HAP-1 (cell line): Measurements from ENCODE around the gene BAG5.

ENCODE experiments used
- DNase-seq, 2 experiments: peaks; one replicate each; pipeline ENCODE4 v3.0.0-alpha.2; 2016 to 2020; ENCODE audit warnings: low spot score in 2 of 2
- H3K27me3 ChIP-seq: fragments of 250-450 bp; sonication (Bioruptor Pico); 2 replicates; pipeline ENCODE4 v1.5.1; 2020; ENCODE audit warnings: low read depth, mild to moderate bottlenecking, moderate library complexity
- H3K36me3 ChIP-seq: fragments of 250-450 bp; sonication (Bioruptor Pico); replicated peaks from 2 replicates; pipeline ENCODE4 v1.5.1; 2020; ENCODE audit warnings: mild to moderate bottlenecking
- H3K4me1 ChIP-seq: fragments of 250-450 bp; sonication (Bioruptor Pico); 2 replicates; pipeline ENCODE4 v1.5.1; 2020; ENCODE audit warnings: mild to moderate bottlenecking
- H3K4me3 ChIP-seq: fragments of 250-450 bp; sonication (Bioruptor Pico); 2 replicates; pipeline ENCODE4 v1.5.1; 2020; ENCODE audit warnings: mild to moderate bottlenecking, moderate library complexity
- H3K9me3 ChIP-seq: fragments of 250-450 bp; sonication (Bioruptor Pico); 2 replicates; pipeline ENCODE4 v1.5.1; 2020; ENCODE audit warnings: mild to moderate bottlenecking, moderate library complexity
- in situ Hi-C: fragments of 300-500 bp; cut with MboI; formaldehyde crosslinking; loops from 3 replicates; pipeline ENCODE4 v1.14.3; 2020; ENCODE audit warnings: low sequenced_read_pairs, inconsistent platforms, mixed read lengths

Gene BAG5

DNA sequence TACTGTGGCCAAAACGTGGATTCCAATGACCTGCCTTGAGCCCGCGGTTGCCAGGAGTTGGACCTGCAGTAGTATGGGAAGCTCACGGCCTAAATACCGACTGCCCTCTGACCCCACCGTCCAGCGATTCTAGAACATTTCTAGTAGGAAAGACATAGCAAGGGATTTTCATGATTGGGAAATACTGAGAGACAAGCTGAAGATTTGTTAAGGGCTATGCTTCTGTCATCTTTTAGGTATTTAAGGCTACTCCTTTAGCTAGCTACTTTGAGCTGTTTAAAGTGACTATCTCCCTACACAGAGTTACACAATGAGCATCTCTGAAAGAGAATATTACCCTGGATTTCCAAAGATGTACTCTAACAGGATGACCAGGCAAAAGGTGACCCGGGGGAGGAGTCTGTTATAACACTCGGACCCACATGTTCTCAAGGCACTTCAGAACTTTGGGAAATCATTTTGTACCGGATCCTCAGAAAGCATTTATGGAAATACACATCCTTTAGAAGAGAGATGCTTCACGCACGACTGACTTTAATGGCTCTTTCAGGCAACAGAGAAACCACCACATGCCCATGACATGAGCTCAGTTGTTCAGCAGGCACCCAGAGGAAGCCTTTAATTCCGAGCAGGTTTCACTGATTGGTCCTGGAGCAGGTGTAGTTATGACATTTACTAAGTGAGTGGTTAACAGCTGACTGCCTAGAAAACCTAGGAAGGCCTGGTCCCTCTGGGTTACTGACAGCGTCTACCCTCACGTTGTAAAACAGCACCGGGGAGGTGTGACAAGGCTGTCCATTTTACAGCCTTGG, 4.2 kb downstream of the BAG5 start:
- no peak overlapping the region for H3K4me3 ChIP-seq
- in situ Hi-C loops, result no loop called here
- DNase-seq, result no peak
- no peaks in the 10 kb centered on the region for H3K27me3 ChIP-seq
- H3K36me3 ChIP-seq, result peaks cover 17% of the 10 kb centered on the region
- no peaks in the 10 kb centered on the region for H3K9me3 ChIP-seq
- H3K4me1 ChIP-seq, result peaks cover 13% of the 10 kb centered on the region

DNA sequence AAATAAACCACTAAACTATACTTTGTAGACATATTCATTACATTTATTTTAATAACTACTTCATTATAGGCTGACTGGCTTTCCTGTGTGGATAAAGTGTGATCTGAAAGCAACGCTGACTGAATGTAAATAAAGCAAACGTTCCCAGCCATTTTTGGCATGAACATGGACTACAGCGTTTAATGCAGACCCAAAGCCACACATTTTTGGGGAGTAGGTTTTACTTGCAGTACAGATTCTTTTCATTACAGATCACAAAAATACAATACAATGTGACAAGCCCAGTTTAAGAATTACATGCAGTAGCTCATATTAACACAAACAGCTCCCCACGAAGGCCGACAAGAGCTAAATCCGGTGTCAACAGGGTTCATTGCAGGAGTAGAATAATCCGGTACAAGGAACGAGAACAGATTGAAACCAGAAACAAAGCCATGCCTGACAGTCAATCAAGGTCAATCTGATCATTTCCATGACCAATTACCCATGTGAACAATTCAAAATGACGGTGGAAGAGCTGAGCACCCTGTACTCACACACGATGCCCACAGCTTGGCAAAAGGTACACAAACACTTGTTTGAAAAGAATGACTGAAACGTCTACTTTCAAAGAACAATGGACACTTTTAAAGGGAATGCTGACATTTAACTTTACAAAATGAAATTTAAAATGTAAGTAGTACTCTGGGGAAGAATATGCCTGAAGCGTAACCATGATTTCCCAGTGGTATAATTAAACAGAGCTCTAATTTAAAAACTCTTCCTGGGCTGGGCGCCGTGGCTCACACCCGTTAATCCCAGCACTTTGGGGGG, 5.3 kb downstream of the BAG5 start:
- in situ Hi-C loops, result no loop called here
- no peaks in the 10 kb centered on the region for H3K27me3 ChIP-seq
- DNase-seq, result no peak
- H3K9me3 ChIP-seq, result no peaks in the 10 kb centered on the region
- peaks cover 13% of the 10 kb centered on the region for H3K4me1 ChIP-seq
- H3K36me3 ChIP-seq, result peaks cover 17% of the 10 kb centered on the region
- H3K4me3 ChIP-seq, result no peak overlapping the region

DNA sequence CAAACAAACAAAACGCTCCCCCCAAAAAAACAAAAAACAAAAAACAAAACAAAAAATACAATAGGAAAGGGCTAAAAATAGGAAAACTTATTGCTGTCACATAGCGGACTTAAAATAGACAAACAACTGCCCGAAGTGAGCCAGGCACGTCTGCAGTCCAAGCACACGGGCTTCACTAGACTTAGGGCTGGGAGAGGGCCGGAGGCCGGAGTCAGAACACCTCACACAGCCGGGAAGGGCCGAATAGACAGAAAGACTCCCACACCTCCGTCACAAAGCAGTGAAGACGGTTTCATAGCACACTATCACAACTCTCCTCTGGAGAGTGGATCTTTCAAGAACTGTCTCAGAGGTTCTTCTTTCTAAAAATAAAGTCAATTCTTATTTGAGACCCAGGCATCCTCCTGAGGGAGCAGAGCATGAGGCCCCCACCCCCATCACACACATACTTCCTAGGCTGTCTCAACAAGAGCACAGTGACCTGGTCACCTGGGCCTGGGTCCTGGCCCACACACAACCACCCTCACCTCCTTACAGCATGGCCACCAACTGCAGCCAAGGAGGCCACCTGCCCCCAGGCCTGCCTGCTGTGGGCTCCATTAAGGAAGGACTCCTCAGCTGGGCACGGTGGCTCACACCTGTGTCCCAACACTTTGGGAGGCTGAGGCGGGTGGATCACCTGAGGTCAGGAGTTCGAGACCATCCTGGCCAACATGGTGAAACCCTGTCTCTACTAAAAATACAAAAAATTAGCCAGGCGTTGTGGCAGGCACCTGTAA, 6.7 kb downstream of the BAG5 start:
- in situ Hi-C loops, result no loop called here
- Histone ChIP-seq H3K9me3 (no peaks in the 10 kb centered on the region), H3K4me3 (no peak overlapping the region), H3K36me3 (peaks cover 17% of the 10 kb centered on the region), H3K4me1 (peaks cover 8% of the 10 kb centered on the region), H3K27me3 (no peaks in the 10 kb centered on the region)
- DNase-seq, result no peak

DNA sequence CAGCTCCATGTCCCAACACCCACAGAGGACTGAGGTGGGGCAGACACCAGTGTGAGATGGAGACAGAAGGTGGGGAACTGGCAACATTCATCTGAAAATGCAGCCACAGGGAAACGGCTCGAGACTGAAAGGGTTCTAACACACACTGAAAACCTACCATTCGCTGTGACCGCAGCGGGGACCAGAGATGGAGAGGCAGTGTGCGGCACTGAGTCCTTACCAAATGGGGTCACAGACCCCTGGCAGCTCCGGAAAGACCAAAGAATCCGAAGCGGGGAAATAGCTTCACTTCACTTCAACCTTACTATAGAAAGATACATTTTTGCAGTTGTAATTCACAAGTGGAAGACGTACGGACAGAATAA, 9.6 kb downstream of the BAG5 start:
- no peak for DNase-seq
- Histone ChIP-seq H3K36me3 (no peaks in the 10 kb centered on the region), H3K27me3 (no peaks in the 10 kb centered on the region), H3K4me3 (no peak overlapping the region), H3K4me1 (peaks cover 8% of the 10 kb centered on the region), H3K9me3 (no peaks in the 10 kb centered on the region)
- in situ Hi-C loops, result no loop called here

DNA sequence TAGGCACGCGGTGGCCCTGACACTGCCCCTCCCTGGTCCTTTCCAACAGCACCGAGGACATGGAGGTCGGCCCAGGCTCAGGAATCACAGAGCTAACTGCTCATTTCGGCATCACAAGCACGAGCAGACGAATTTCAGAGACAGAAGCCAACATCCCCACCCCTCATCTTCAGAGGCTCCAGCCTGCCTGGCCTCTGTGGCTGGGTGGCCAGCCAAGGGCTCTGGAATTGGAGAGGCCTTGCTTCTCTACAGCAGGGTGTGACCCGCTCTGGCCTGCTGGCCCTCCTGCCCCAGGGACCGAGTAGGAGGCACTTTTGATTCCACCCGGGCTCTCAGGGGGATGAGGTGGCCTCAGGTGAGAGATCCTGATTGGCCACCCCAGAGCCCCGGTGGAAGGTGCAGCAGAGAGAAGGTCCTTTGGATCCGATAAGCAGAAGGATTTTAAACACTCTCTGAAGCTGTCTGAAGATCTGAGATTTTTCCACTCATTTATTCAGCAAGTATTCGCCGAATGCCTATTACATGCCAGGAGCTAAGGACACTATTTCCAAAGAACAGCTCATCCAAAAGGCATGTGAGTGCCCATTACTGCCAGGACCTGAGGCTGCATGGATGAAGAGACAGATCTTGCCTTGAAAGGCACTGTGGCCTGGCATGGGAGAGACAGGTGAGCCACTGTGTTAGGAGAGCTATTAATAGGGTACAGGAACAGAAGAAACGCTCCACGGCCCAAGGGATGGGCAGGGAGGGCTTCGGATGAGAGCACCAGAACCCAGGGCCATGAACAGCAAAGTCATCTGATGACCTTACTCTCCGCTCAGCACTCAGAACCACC, 10.2 kb downstream of the BAG5 start:
- H3K36me3 ChIP-seq, result no peaks in the 10 kb centered on the region
- no peaks in the 10 kb centered on the region for H3K27me3 ChIP-seq
- in situ Hi-C loops, result no loop called here
- H3K4me3 ChIP-seq, result no peak overlapping the region
- H3K9me3 ChIP-seq, result no peaks in the 10 kb centered on the region
- no peak for DNase-seq
- H3K4me1 ChIP-seq, result peaks cover 2% of the 10 kb centered on the region; the same call in 1 of the 2 replicates

DNA sequence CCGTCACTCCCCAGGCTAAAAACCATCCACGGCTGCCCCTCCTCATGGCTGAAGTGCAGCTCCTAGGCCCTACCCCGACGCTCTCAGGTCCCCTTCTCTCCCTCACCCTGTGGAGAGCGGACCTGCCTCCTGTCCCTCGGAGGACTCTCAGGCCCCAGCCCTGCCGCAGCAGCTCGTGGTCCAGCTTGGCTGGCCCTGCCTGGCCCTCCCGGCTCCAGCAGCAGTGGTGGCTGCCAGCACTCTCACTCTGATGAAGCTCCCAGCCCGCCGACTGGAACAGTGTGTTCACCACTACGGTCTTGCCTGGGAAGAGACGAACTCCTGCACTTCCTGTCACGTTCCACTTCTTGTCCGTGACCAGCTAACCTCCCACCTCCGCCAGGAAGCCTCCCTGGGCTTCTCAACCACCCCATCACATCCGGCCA, 11.1 kb downstream of the BAG5 start:
- in situ Hi-C loops, result no loop called here
- Histone ChIP-seq H3K4me3 (no peak overlapping the region), H3K4me1 (no peaks in the 10 kb centered on the region), H3K27me3 (no peaks in the 10 kb centered on the region), H3K9me3 (no peaks in the 10 kb centered on the region), H3K36me3 (no peaks in the 10 kb centered on the region)
- no peak for DNase-seq

DNA sequence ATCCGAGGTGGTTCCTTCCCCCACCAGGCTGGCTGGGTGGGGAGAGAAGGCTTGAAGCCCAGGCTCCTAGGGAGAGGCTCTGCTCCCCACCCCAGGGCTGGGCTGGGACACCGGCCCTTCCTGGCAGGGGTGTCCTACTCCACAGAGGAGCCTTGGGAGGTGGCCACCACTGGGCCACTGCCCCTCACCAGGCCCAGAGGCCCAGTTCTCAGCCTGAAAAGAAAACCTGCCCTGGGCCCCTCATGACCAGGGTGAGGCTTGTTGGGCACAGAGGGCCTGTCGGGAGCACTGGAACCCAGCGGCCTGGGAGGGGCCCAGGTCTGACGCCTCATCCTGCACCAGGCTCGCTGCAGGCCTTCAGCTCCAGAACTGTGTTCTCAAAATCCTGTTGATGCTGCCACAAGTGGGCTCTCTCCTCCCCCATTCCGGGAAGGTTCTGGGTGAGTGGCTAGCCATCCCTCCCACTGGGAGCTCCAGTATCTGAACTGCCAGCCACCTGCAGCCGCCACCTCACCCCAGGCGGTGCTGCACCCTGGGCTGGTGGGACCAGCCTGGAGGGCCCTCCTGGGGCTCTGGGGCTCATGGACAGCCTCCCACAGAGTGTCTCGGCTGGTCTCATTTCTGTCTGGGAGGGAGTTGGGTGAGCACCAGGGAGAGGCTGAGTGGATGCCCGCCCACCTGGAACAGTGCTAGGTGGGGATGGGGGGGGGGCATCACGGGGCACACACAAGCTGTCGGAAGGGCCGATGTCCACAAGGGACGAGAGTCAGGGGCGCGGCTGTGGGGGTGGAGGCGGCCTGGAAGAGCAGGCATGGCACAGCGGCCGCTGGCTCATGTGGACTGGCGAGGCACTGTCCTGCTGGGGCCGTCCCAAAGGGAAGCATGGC, 11.8 kb downstream of the BAG5 start:
- H3K27me3 ChIP-seq, result no peaks in the 10 kb centered on the region
- no peaks in the 10 kb centered on the region for H3K4me1 ChIP-seq
- no peak for DNase-seq
- H3K4me3 ChIP-seq, result no peak overlapping the region
- in situ Hi-C loops, result no loop called here
- H3K36me3 ChIP-seq, result no peaks in the 10 kb centered on the region
- no peaks in the 10 kb centered on the region for H3K9me3 ChIP-seq

DNA sequence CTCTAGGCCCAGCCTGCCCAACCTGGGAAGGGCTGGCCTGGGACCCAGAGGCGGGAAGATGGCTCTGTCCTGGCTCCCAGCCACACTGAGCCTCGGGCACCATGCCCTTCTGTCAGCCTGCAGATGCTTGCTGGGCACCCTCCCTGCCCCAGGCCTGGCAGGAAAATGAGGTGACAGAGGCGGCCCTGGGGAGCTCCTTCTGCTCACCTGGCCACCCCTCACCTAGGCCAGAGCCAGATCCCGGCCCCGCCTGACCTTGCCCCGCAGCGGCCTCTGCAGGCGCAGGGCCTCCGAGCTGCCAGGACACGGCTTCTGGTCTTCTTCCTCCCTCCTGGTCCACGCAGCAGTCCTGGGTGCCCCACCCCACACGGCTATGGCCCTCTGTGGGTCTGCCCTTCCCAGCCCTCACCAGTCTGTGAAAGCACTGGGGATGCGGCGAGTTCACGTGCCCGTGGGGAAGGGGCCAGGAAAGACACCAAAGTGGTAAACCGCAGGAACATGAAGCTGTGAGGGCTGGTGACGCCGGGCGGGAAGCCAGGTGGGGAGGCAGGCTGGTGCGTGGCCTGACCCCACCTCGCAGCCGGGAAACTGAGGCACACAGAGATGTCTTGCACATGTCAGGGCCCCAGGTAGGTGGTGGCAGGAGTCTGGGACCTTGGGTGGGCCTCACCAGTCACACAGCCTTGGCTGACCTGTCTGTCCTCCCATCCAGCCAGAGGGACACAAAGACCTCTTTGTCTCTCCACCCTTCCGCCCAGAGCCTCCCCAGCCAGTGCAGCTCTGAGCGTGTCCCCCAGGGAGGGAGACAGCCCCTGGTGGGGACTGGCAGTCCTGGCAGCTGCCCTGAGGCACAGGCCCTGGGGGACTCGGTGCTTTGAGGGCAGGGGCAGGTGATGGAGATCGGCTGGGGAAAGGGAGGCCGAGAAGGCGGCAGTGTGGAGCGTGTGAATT, 12.8 kb downstream of the BAG5 start:
- Histone ChIP-seq H3K4me1 (no peaks in the 10 kb centered on the region), H3K9me3 (no peaks in the 10 kb centered on the region), H3K4me3 (no peak overlapping the region), H3K27me3 (no peaks in the 10 kb centered on the region), H3K36me3 (no peaks in the 10 kb centered on the region)
- no peak for DNase-seq
- in situ Hi-C loops, result no loop called here

DNA sequence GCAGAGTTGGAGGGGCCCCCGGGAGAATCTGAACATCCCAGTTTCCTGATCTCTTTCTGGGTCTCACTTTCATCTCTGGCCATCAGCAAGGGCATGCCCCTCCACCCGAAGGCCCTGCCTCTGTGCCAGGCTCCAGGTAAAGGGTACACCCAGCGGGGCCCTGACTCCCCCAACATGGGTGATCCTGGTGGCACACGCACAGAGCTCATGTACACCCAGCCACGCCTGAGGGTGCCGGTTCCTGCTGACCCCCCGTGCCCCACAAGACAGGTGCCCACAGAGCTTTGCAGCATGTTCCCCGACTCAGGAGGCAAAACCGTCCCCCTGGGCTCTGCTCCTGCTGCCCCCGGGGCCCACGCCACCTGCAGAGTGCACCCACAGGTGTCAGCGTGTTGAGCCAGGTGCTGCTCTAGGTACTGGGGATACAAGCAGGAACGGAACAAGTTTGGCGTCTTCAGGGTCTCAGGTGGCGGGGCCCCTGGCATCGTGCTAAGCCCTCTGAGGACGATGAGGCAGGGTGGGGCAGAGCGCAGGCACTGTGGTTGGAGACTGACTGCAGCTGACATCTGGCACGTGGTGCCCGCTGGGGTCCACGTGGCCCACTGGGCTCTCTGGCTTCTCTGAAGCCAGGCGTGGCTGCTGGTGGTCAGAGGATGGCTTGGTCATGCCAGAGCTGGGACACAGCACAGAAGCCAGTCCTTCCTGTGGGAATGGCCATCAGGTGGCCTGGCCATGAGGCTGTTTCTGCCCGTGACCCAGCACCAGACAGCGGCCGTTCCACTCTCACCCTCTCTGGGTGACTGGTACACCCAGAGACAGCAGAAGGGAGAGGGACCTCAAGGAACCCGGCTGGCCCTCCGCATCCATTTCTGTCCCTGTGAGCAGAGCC, 13.8 kb downstream of the BAG5 start:
- H3K4me3 ChIP-seq, result no peak overlapping the region
- no peaks in the 10 kb centered on the region for H3K36me3 ChIP-seq
- no peak for DNase-seq
- no peaks in the 10 kb centered on the region for H3K27me3 ChIP-seq
- no peaks in the 10 kb centered on the region for H3K9me3 ChIP-seq
- in situ Hi-C loops, result no loop called here
- H3K4me1 ChIP-seq, result no peaks in the 10 kb centered on the region

DNA sequence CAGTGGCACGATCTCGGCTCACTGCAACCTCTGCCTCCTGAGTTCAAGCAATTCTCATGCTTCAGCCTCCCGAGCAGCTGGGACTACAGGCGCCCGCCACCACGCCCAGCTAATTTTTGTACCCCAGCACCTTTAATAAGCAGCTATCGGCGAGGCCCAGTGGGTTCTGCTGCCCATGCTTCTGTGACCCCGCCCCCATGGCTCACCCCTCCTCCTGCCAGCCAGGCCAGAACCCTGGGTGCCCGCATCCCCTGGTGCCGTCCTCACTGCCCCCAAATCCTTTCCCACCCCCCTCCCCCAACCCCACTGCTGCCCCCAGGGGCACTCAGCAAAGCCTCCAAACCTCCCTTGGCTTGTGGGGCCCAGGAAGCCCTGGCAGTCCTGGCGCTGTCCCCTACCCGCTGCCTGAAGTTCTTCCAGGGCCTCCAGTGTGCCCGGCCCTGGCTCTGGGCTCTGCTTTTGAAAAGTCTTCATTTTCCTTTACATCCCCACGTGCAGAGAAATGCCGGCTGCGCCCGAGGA, 14.5 kb downstream of the BAG5 start:
- in situ Hi-C loops, result no loop called here

DNA sequence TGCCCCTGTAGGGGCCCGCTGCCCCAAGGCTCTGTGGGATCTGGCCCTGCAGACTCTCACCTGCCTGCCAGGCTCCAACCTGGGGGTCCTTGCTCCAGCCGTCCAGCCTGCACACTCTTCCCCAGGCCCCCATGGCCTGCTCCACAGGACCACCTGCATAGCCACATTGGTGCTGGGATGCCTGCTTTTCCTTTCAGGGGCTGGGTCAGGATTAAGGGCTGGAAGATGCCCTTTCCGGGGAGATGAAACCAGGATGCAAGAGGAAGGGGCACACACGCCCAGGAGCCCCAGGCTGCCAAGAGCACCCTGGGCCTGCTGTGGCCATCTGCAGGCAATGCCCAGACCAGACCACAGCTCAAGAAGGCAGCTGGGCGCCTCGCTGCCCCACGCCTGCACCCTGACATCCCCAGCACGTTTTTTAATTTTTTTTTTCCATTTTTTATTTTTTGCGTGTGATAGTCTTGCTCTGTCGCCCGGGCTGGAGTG, 15.0 kb downstream of the BAG5 start:
- in situ Hi-C loops, result no loop called here
- DNase-seq, result no peak
- H3K27me3 ChIP-seq, result no peaks in the 10 kb centered on the region
- no peaks in the 10 kb centered on the region for H3K36me3 ChIP-seq
- H3K4me3 ChIP-seq, result no peak overlapping the region
- H3K4me1 ChIP-seq, result peaks cover 9% of the 10 kb centered on the region
- H3K9me3 ChIP-seq, result no peaks in the 10 kb centered on the region

More for the DNA sequence above, 14.5 kb downstream of the BAG5 start:
- H3K36me3 ChIP-seq, result no peaks in the 10 kb centered on the region
- no peaks in the 10 kb centered on the region for H3K27me3 ChIP-seq
- H3K4me3 ChIP-seq, result no peak overlapping the region
- peaks cover 4% of the 10 kb centered on the region for H3K4me1 ChIP-seq
- DNase-seq, result no peak
- no peaks in the 10 kb centered on the region for H3K9me3 ChIP-seq
